GM23338 (cell line): Measurements from ENCODE around the gene ZNF837. TPM values are rescaled to one million over a fixed set of nuclear protein-coding genes. Genes with fewer than 3 reads are reported as not detected.

Experiments used
- ATAC-seq: fragments of 200-7000 bp; cut with Tn5 transposase; 3 replicates; pipeline ENCODE4 v1.9.1; 2020
- DNase-seq: peaks from one replicate; pipeline ENCODE4 v3.0.0-alpha.2; 2015; ENCODE audit warnings: low spot score
- H2AFZ ChIP-seq: fragments of 200-600 bp; sonication (generic); 2 replicates; pipeline ENCODE4 v1.8.0; 2016; ENCODE audit warnings: antibody characterized with exemption, mild to moderate bottlenecking, moderate library complexity
- H3F3A ChIP-seq: fragments of 200-600 bp; sonication (generic); replicated peaks from 2 replicates; pipeline ENCODE4 v1.8.0; 2017; ENCODE audit warnings: antibody characterized with exemption, mixed run types, low read depth
- H3K27ac ChIP-seq: fragments of 200-600 bp; sonication (generic); 2 replicates; pipeline ENCODE4 v1.6.1; 2016; ENCODE audit warnings: low read depth
- H3K27me3 ChIP-seq: fragments of 200-600 bp; sonication (generic); 2 replicates; pipeline ENCODE4 v1.8.0; 2016; ENCODE audit warnings: mild to moderate bottlenecking, mixed run types, moderate library complexity; ENCODE audit not compliant: insufficient read depth
- H3K36me3 ChIP-seq: fragments of 200-600 bp; sonication (generic); 2 replicates; pipeline ENCODE4 v1.8.0; 2016; ENCODE audit warnings: mild to moderate bottlenecking; ENCODE audit not compliant: insufficient read depth
- H3K4me1 ChIP-seq: fragments of 200-600 bp; sonication (generic); 2 replicates; pipeline ENCODE4 v1.8.0; 2016; ENCODE audit warnings: mild to moderate bottlenecking, moderate library complexity; ENCODE audit not compliant: insufficient read depth
- H3K4me2 ChIP-seq: fragments of 200-600 bp; sonication (generic); 2 replicates; pipeline ENCODE4 v1.7.1; 2017; ENCODE audit warnings: mixed run types
- H3K4me3 ChIP-seq: fragments of 200-600 bp; sonication (generic); 2 replicates; pipeline ENCODE4 v1.6.1; 2016; ENCODE audit warnings: mixed run types
- H3K79me2 ChIP-seq: fragments of 200-600 bp; sonication (generic); replicated peaks from 2 replicates; pipeline ENCODE4 v1.8.0; 2017; ENCODE audit warnings: mild to moderate bottlenecking; ENCODE audit not compliant: insufficient read depth
- H3K9me2 ChIP-seq: fragments of 200-600 bp; sonication (generic); 2 replicates; pipeline ENCODE4 v1.8.0; 2017; ENCODE audit not compliant: insufficient read depth
- H4K20me1 ChIP-seq: fragments of 200-600 bp; sonication (generic); replicated peaks from 2 replicates; pipeline ENCODE4 v1.8.0; 2017; ENCODE audit warnings: mild to moderate bottlenecking; ENCODE audit not compliant: insufficient read depth
- H3K27ac Mint-ChIP-seq: 2 replicates; pipeline ENCODE4 v1.8.0; 2020; ENCODE audit warnings: inconsistent platforms, mild to moderate bottlenecking, moderate library complexity, mixed read lengths
- H3K27me3 Mint-ChIP-seq: 3 replicates; pipeline ENCODE4 v1.8.0; 2022; ENCODE audit warnings: low read depth, mild to moderate bottlenecking, moderate library complexity, mixed read lengths, inconsistent platforms; ENCODE audit not compliant: insufficient read depth, poor library complexity
- H3K36me3 Mint-ChIP-seq: 3 replicates; pipeline ENCODE4 v1.8.0; 2021; ENCODE audit warnings: low read depth, mild to moderate bottlenecking, inconsistent platforms, moderate library complexity, mixed read lengths
- H3K4me1 Mint-ChIP-seq: 3 replicates; pipeline ENCODE4 v1.8.0; 2020; ENCODE audit warnings: mild to moderate bottlenecking, inconsistent platforms, mixed read lengths
- H3K4me3 Mint-ChIP-seq: 3 replicates; pipeline ENCODE4 v1.8.0; 2021; ENCODE audit warnings: moderate library complexity, mild to moderate bottlenecking, inconsistent platforms, mixed read lengths
- H3K9me3 Mint-ChIP-seq: 3 replicates; pipeline ENCODE4 v1.8.0; 2020; ENCODE audit warnings: moderate library complexity, mild to moderate bottlenecking, inconsistent platforms, mixed read lengths
- CREB1 ChIP-seq: fragments of 250-450 bp; sonication (Bioruptor Pico); IDR thresholded peaks from 2 replicates; pipeline ENCODE4 v1.5.0; 2020; ENCODE audit warnings: low read depth, mild to moderate bottlenecking, moderate library complexity
- EZH2 ChIP-seq: fragments of 200-600 bp; sonication (generic); IDR thresholded peaks from one replicate; pipeline ENCODE4 v1.8.0; 2017; ENCODE audit warnings: antibody characterized with exemption, mild to moderate bottlenecking, low read depth; ENCODE audit not compliant: unreplicated experiment
- EZH2phosphoT487 ChIP-seq: fragments of 200-600 bp; sonication (generic); IDR thresholded peaks from one replicate; pipeline ENCODE4 v1.8.1; 2018; ENCODE audit warnings: antibody characterized with exemption; ENCODE audit not compliant: unreplicated experiment
- JUNB ChIP-seq: IDR thresholded peaks from one replicate; pipeline ENCODE4 v1.6.1; 2016; ENCODE audit warnings: antibody characterized with exemption; ENCODE audit not compliant: unreplicated experiment
- NANOG ChIP-seq: IDR thresholded peaks from 2 replicates; pipeline ENCODE4 v1.6.1; 2016; ENCODE audit warnings: antibody characterized with exemption, borderline replicate concordance
- POLR2AphosphoS5 ChIP-seq: IDR thresholded peaks from 2 replicates; pipeline ENCODE4 v1.6.1; 2016; ENCODE audit warnings: antibody characterized with exemption, low read depth
- STAT1 ChIP-seq: IDR thresholded peaks from one replicate; pipeline ENCODE4 v1.6.1; 2016; ENCODE audit warnings: antibody characterized with exemption; ENCODE audit not compliant: unreplicated experiment
- ZNF114 ChIP-seq: fragments of 250-450 bp; sonication (Bioruptor Pico); IDR thresholded peaks from 2 replicates; pipeline ENCODE4 v1.5.0; 2020; ENCODE audit warnings: mild to moderate bottlenecking, moderate library complexity
- ZNF331 ChIP-seq: fragments of 250-450 bp; sonication (Bioruptor Pico); IDR thresholded peaks from 2 replicates; pipeline ENCODE4 v1.5.0; 2020; ENCODE audit warnings: low read depth, mild to moderate bottlenecking, moderate library complexity
- polyA plus RNA-seq: library from polyadenylated mRNA; unstranded; fragments of >200 nt; fragmentation: Nextera tagmentation; extraction: Ambion mirVana; gene quantifications from 2 replicates; pipeline ENCODE4 v1.2.1, GENCODE V29; 2016
- total RNA-seq: library from RNA; depleted of rRNA; stranded (reverse); fragments of >200 nt; shearing (Covaris generic); gene quantifications from 2 replicates; pipeline ENCODE4 v1.2.3, GENCODE V29; 2014
- TF ChIP-seq, protein P1 (sequence below): fragments of 250-450 bp; sonication (Bioruptor Pico); IDR thresholded peaks from 2 replicates; pipeline ENCODE4 v1.5.0; 2020; ENCODE audit warnings: mild to moderate bottlenecking, moderate library complexity
- TF ChIP-seq, protein P2 (sequence below), 2 experiments: fragments of 200-600 bp in 1 of 2; sonication (generic) in 1 of 2; conservative IDR thresholded peaks; 2 replicates each; pipeline versions ENCODE4 v1.5.1 to v1.6.1; 2016 to 2017; ENCODE audit warnings: antibody characterized with exemption in 2 of 2, low read depth in 2 of 2, mild to moderate bottlenecking in 2 of 2, moderate library complexity in 1 of 2
- TF ChIP-seq, protein P3 (sequence below): IDR thresholded peaks from one replicate; pipeline ENCODE4 v1.6.1; 2018; ENCODE audit warnings: antibody characterized with exemption; ENCODE audit not compliant: unreplicated experiment
- TF ChIP-seq, protein P4 (sequence below): IDR thresholded peaks from 2 replicates; pipeline ENCODE4 v1.6.1; 2016; ENCODE audit warnings: antibody characterized with exemption

ZNF837 gene
- total and polyA plus RNA-seq, 2 experiments from 2014 or later: 3.1 to 11.0 TPM

DNA sequence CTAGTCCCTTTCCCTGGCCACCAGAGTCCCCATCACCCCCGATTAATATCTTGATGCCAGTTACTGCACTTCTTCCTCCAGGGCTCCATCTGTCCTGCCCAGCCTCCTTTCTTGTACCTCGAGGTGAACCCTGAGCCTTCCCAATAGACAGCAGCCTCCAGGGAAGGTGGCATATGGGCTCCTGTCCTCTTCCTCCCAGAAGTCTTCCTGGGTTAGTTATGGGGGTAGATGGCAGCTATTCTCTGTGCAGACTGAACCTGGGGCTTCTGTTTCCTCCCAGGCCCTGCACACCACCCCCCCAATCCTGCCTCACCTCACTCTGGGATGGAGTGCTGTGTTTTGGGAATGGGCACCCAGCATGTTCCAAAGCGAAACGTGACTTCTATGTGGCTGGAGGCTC, 17.3 kb upstream of the ZNF837 start (continued):
- TF ChIP-seq, protein P1, sequence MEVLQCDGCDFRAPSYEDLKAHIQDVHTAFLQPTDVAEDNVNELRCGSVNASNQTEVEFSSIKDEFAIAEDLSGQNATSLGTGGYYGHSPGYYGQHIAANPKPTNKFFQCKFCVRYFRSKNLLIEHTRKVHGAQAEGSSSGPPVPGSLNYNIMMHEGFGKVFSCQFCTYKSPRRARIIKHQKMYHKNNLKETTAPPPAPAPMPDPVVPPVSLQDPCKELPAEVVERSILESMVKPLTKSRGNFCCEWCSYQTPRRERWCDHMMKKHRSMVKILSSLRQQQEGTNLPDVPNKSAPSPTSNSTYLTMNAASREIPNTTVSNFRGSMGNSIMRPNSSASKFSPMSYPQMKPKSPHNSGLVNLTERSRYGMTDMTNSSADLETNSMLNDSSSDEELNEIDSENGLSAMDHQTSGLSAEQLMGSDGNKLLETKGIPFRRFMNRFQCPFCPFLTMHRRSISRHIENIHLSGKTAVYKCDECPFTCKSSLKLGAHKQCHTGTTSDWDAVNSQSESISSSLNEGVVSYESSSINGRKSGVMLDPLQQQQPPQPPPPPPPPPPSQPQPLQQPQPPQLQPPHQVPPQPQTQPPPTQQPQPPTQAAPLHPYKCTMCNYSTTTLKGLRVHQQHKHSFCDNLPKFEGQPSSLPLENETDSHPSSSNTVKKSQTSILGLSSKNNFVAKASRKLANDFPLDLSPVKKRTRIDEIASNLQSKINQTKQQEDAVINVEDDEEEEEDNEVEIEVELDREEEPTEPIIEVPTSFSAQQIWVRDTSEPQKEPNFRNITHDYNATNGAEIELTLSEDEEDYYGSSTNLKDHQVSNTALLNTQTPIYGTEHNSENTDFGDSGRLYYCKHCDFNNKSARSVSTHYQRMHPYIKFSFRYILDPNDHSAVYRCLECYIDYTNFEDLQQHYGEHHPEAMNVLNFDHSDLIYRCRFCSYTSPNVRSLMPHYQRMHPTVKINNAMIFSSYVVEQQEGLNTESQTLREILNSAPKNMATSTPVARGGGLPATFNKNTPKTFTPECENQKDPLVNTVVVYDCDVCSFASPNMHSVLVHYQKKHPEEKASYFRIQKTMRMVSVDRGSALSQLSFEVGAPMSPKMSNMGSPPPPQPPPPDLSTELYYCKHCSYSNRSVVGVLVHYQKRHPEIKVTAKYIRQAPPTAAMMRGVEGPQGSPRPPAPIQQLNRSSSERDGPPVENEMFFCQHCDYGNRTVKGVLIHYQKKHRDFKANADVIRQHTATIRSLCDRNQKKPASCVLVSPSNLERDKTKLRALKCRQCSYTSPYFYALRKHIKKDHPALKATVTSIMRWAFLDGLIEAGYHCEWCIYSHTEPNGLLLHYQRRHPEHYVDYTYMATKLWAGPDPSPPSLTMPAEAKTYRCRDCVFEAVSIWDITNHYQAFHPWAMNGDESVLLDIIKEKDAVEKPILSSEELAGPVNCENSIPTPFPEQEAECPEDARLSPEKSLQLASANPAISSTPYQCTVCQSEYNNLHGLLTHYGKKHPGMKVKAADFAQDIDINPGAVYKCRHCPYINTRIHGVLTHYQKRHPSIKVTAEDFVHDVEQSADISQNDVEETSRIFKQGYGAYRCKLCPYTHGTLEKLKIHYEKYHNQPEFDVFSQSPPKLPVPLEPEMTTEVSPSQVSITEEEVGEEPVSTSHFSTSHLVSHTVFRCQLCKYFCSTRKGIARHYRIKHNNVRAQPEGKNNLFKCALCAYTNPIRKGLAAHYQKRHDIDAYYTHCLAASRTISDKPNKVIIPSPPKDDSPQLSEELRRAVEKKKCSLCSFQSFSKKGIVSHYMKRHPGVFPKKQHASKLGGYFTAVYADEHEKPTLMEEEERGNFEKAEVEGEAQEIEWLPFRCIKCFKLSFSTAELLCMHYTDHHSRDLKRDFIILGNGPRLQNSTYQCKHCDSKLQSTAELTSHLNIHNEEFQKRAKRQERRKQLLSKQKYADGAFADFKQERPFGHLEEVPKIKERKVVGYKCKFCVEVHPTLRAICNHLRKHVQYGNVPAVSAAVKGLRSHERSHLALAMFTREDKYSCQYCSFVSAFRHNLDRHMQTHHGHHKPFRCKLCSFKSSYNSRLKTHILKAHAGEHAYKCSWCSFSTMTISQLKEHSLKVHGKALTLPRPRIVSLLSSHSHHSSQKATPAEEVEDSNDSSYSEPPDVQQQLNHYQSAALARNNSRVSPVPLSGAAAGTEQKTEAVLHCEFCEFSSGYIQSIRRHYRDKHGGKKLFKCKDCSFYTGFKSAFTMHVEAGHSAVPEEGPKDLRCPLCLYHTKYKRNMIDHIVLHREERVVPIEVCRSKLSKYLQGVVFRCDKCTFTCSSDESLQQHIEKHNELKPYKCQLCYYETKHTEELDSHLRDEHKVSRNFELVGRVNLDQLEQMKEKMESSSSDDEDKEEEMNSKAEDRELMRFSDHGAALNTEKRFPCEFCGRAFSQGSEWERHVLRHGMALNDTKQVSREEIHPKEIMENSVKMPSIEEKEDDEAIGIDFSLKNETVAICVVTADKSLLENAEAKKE: no peak

DNA sequence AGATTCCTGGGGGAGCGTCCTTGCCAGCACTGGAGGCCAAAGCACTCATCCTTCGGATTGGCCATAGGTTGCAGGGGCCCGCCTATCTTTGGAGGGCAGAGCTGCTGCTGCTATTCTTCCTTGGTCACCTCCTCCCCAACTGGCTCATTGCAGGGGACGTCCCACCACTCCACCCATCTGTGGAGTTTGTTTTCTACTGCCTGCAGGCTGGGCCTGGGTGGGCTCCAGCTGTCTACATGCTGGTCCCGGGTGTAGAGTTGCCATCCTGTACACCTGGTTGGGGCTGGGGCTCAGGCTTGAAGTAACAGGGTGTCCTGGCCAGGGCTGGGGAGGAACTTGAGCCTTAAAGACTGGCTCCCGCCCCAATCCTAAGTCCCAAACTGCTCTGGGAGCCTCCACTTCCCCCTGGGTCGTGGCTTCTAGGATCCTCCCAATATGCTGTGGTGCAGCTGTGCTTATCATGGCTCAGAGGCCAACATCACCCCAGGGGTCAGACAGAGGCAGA, 16.8 kb upstream of the ZNF837 start:
- Mint-ChIP-seq H3K4me3 (peak overlapping the region; percentile 57; the same call in 2 of the 3 replicates), H3K27me3 (peaks cover 40% of the 10 kb centered on the region), H3K27ac (no peak overlapping the region), H3K9me3 (no peaks in the 10 kb centered on the region; the same call in 2 of the 3 replicates), H3K4me1 (peaks cover 14% of the 10 kb centered on the region), H3K36me3 (peaks cover 26% of the 10 kb centered on the region)
- Histone ChIP-seq H3K36me3 (peaks cover 13% of the 10 kb centered on the region; the same call in 1 of the 2 replicates), H3K27ac (no peak overlapping the region), H3K9me2 (no peaks in the 10 kb centered on the region), H3K4me2 (peak overlapping the region; percentile 77; the same call in 1 of the 2 replicates), H3K4me1 (peaks cover 5% of the 10 kb centered on the region; the same call in 1 of the 2 replicates), H2AFZ (no peak overlapping the region), H3K27me3 (peaks cover 21% of the 10 kb centered on the region), H3K79me2 (no peaks in the 10 kb centered on the region), H3F3A (peaks cover 41% of the 10 kb centered on the region), H4K20me1 (peaks cover 8% of the 10 kb centered on the region), H3K4me3 (no peak overlapping the region)
- ATAC-seq: no peak
- DNase-seq: no peak
- no peak for TF ChIP-seq JUNB
- TF ChIP-seq ZNF114 (CRISPR knock-in tag): no peak
- TF ChIP-seq POLR2AphosphoS5: no peak
- no peak for TF ChIP-seq EZH2phosphoT487
- no peak for TF ChIP-seq CREB1
- no peak for TF ChIP-seq NANOG
- TF ChIP-seq, protein P2, sequence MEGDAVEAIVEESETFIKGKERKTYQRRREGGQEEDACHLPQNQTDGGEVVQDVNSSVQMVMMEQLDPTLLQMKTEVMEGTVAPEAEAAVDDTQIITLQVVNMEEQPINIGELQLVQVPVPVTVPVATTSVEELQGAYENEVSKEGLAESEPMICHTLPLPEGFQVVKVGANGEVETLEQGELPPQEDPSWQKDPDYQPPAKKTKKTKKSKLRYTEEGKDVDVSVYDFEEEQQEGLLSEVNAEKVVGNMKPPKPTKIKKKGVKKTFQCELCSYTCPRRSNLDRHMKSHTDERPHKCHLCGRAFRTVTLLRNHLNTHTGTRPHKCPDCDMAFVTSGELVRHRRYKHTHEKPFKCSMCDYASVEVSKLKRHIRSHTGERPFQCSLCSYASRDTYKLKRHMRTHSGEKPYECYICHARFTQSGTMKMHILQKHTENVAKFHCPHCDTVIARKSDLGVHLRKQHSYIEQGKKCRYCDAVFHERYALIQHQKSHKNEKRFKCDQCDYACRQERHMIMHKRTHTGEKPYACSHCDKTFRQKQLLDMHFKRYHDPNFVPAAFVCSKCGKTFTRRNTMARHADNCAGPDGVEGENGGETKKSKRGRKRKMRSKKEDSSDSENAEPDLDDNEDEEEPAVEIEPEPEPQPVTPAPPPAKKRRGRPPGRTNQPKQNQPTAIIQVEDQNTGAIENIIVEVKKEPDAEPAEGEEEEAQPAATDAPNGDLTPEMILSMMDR (conservative IDR thresholded peaks at IDR 0.05; ENCODE audit: low read depth in 2 of 2): no peak
- TF ChIP-seq ZNF331: no peak
- TF ChIP-seq EZH2: no peak
- TF ChIP-seq, protein P3, sequence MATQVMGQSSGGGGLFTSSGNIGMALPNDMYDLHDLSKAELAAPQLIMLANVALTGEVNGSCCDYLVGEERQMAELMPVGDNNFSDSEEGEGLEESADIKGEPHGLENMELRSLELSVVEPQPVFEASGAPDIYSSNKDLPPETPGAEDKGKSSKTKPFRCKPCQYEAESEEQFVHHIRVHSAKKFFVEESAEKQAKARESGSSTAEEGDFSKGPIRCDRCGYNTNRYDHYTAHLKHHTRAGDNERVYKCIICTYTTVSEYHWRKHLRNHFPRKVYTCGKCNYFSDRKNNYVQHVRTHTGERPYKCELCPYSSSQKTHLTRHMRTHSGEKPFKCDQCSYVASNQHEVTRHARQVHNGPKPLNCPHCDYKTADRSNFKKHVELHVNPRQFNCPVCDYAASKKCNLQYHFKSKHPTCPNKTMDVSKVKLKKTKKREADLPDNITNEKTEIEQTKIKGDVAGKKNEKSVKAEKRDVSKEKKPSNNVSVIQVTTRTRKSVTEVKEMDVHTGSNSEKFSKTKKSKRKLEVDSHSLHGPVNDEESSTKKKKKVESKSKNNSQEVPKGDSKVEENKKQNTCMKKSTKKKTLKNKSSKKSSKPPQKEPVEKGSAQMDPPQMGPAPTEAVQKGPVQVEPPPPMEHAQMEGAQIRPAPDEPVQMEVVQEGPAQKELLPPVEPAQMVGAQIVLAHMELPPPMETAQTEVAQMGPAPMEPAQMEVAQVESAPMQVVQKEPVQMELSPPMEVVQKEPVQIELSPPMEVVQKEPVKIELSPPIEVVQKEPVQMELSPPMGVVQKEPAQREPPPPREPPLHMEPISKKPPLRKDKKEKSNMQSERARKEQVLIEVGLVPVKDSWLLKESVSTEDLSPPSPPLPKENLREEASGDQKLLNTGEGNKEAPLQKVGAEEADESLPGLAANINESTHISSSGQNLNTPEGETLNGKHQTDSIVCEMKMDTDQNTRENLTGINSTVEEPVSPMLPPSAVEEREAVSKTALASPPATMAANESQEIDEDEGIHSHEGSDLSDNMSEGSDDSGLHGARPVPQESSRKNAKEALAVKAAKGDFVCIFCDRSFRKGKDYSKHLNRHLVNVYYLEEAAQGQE: no peak
- TF ChIP-seq, protein P4, sequence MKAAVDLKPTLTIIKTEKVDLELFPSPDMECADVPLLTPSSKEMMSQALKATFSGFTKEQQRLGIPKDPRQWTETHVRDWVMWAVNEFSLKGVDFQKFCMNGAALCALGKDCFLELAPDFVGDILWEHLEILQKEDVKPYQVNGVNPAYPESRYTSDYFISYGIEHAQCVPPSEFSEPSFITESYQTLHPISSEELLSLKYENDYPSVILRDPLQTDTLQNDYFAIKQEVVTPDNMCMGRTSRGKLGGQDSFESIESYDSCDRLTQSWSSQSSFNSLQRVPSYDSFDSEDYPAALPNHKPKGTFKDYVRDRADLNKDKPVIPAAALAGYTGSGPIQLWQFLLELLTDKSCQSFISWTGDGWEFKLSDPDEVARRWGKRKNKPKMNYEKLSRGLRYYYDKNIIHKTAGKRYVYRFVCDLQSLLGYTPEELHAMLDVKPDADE: no peak
- no peak for TF ChIP-seq STAT1
